ENCODE data around the gene SMIM23. TPM values are rescaled to one million over a fixed set of nuclear protein-coding genes. Genes with fewer than 3 reads are reported as not detected.

The SMIM23 gene
- total RNA-seq (2022; extraction: Qiagen RNA extraction): not detected in 5 replicates

DNA sequence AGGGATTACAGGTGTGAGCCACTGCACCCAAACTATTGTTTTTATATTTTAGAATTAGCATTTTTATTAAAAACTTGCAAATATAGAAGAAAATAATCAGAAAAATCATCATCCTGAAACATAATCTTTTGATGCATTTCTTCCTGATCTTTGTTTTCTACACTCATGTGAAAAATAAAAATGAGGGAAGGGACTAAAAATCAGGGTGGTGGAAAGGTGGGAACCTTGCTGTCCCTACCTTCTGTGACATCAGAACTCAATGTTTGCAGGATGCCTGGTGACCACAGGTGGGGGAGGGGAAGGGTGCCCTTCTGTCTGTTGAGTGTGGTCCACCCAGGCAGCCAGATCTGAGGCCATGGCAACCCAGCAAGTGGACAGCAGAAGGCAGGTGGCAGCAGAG lies at the start of gene SMIM23:
SMIM23 (plus strand) TSS at position 301 of the 400 bp plus-strand sequence; CDS start at position 356, 55 bp downstream.

Other genes with a start within 250 kb of the SMIM23 start
- gene FBXW11, start 220.8 kb downstream of the SMIM23 start, total RNA-seq (2022; extraction: Qiagen RNA extraction): 31.8 to 43.4 TPM (median 37.9 TPM) in 5 replicates

All from A549 treated with CORT108297 at 1 μM for 4 hours (cell line).